Measurements from ENCODE around the gene INPP5D. TPM values are rescaled to one million over a fixed set of nuclear protein-coding genes. Genes with fewer than 3 reads are reported as not detected.
A peak's percentile ranks its signal among the peaks of the same experiment; 100 is the strongest.

Gene INPP5D
- total RNA-seq, 1 experiment from 2014 or later: 12.7 TPM

DNA sequence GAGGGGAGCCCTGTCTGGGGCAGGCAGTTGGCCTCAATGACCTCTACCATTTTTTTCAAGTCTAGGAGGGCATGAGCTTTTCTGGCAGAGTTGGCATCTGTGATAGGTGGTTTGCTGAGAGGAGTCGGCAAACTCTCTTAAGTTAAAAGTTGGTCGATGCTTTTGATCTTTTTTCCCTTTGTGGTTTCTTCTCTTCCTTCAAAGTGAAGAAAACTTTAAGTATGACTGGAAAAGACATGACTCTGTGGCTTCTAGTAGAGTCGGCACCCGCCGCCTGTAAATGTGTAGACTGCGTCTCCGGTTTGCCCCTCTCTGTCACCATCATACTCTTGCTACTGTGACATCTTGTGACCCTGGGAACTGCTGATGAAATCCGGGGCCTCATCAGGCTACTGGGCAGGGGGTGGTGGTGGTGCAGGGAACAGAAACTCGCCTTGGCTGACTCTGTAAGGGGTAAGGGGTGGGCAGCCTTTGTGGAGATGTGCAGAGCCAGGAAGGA lies 21.1 kb downstream of the INPP5D start:
- no peak overlapping the region for H3K14ac ChIP-seq (ENCODE audit: insufficient read depth, low read length)
- Mint-ChIP-seq H3K4me1 (peaks cover 26 to 33% of the 10 kb centered on the region in 2 experiments), H3K36me3 (ENCODE audit: insufficient read depth in 1 of 3, low read depth in 3 of 3) (no peaks in the 10 kb centered on the region), H3K27me3 (ENCODE audit: low read depth) (peaks cover 2% of the 10 kb centered on the region; the same call in 1 of the 2 replicates), H3K27ac (peak overlapping the region in 1 of 3 experiments; percentile 52; a peak in 1 of 7 replicates), H3K9me3 (no peaks in the 10 kb centered on the region), H3K4me3 (no peak overlapping the region)
- H3K56ac ChIP-seq (ENCODE audit: insufficient read length, low read depth, low read length): no peak overlapping the region
- no peaks in the 10 kb centered on the region for H3K27me3 ChIP-seq (ENCODE audit: insufficient read depth, low read length)
- H3K9me3 ChIP-seq (ENCODE audit: control insufficient read depth, low read depth, low read length): no peaks in the 10 kb centered on the region
- no peak for DNase-seq
- H3K23me2 ChIP-seq (ENCODE audit: insufficient read length, low read depth, low read length, poor library complexity, severe bottlenecking): no peaks in the 10 kb centered on the region
- H3T11ph ChIP-seq (ENCODE audit: low read length): no peak overlapping the region
- no peak overlapping the region for H2AFZ ChIP-seq (ENCODE audit: low read length)
- no peak for TF ChIP-seq CTCF (conservative IDR thresholded peaks at IDR 0.05)
- no peak overlapping the region for H4K91ac ChIP-seq (ENCODE audit: insufficient read length, low read depth, low read length)
- H3K4me1 ChIP-seq (ENCODE audit: insufficient read depth, low read length): no peaks in the 10 kb centered on the region
- no peak overlapping the region for H4K8ac ChIP-seq (replicated peaks; ENCODE audit: insufficient read length, low read depth, low read length)
- no peak overlapping the region for H2BK15ac ChIP-seq (ENCODE audit: low read depth, low read length)
- no peak overlapping the region for H2BK5ac ChIP-seq (ENCODE audit: insufficient read length, low read length)
- H4K20me1 ChIP-seq (ENCODE audit: control insufficient read depth, insufficient read depth, insufficient read length): no peaks in the 10 kb centered on the region
- H3K79me1 ChIP-seq (ENCODE audit: insufficient read depth, low read depth, low read length, poor library complexity, severe bottlenecking): no peaks in the 10 kb centered on the region
- no peak overlapping the region for H2BK12ac ChIP-seq (ENCODE audit: insufficient read length, low read depth, low read length)
- H3K18ac ChIP-seq (ENCODE audit: insufficient read length, low read depth, low read length): no peak overlapping the region
- no peak overlapping the region for H2BK120ac ChIP-seq (ENCODE audit: low read depth, low read length, poor library complexity, severe bottlenecking)
- no CpG with 5 or more reads among the region's 9 CpGs for WGBS (ENCODE audit: extremely low coverage, insufficient read length, low lambda C conversion rate)
- no peak overlapping the region for H2AK5ac ChIP-seq (ENCODE audit: insufficient read length, low read length)
- no peak overlapping the region for H4K5ac ChIP-seq (ENCODE audit: insufficient read length, low read depth, low read length)
- no peak overlapping the region for H3K9ac ChIP-seq (ENCODE audit: extremely low read depth, insufficient read length, low read length)
- no peak overlapping the region for H3K4ac ChIP-seq (ENCODE audit: low read depth, low read length)
- no peak overlapping the region for H3K23ac ChIP-seq (ENCODE audit: insufficient read length, low read depth, low read length)
- H2BK20ac ChIP-seq (ENCODE audit: low read depth, low read length, poor library complexity, severe bottlenecking): no peak overlapping the region
- no peak overlapping the region for H3K4me2 ChIP-seq (ENCODE audit: insufficient read depth, insufficient read length, low read length)
- no peak overlapping the region for H3K27ac ChIP-seq (ENCODE audit: insufficient read length, low read depth, low read length)
- no peaks in the 10 kb centered on the region for H3K79me2 ChIP-seq (ENCODE audit: insufficient read depth, low read length)
